ENCODE measurements around the gene STK32C. TPM values are rescaled to one million over a fixed set of nuclear protein-coding genes. Genes with fewer than 3 reads are reported as not detected.

STK32C gene
- total RNA-seq, 2 donors from 2014 or later, result 8.4 to 9.9 TPM

- Mint-ChIP-seq H3K36me3 (ENCODE audit: low read depth) (no peaks in the 10 kb centered on the region), H3K27me3 (ENCODE audit: insufficient read depth) (peaks cover 40% of the 10 kb centered on the region), H3K27ac (no peak overlapping the region), H3K4me1 (no peaks in the 10 kb centered on the region), H3K9me3 (no peaks in the 10 kb centered on the region), H3K4me3 (no peak overlapping the region)
- no peak overlapping the region for H3K27ac ChIP-seq (ENCODE audit: low read depth, low read length)
- H3K27me3 ChIP-seq (ENCODE audit: control insufficient read depth, insufficient read depth, low read length, poor library complexity, severe bottlenecking), result peaks cover 75% of the 10 kb centered on the region
- no peaks in the 10 kb centered on the region for H3K4me1 ChIP-seq (ENCODE audit: control insufficient read depth, insufficient read depth, low read length)
- no peaks in the 10 kb centered on the region for H3K36me3 ChIP-seq (ENCODE audit: control insufficient read depth, insufficient read depth, low read length)
- no peak for DNase-seq
- 90 to 94% methylated on average over 11 to 16 of the region's 16 CpGs for WGBS, 2 experiments (ENCODE audit: insufficient coverage in 1 of 2, insufficient read length in 1 of 2)
- H3K4me3 ChIP-seq (ENCODE audit: low read length), result no peak overlapping the region
- no peaks in the 10 kb centered on the region for H3K9me3 ChIP-seq (ENCODE audit: control insufficient read depth, low read length)
- H3K9ac ChIP-seq (ENCODE audit: extremely low read depth, low read length, poor library complexity, severe bottlenecking), result no peak overlapping the region
- TF ChIP-seq CTCF (conservative IDR thresholded peaks at IDR 0.05), result no peak
Observed at GRCh38 chr10:132179551-132180392, 128.0 kb downstream of the STK32C start.

- Histone ChIP-seq H3K27ac (ENCODE audit: low read depth, low read length) (no peak overlapping the region), H3K36me3 (ENCODE audit: control insufficient read depth, insufficient read depth, low read length) (no peaks in the 10 kb centered on the region), H3K9me3 (ENCODE audit: control insufficient read depth, low read length) (no peaks in the 10 kb centered on the region), H3K27me3 (ENCODE audit: control insufficient read depth, insufficient read depth, low read length, poor library complexity, severe bottlenecking) (peaks cover 68% of the 10 kb centered on the region), H3K4me1 (ENCODE audit: control insufficient read depth, insufficient read depth, low read length) (no peaks in the 10 kb centered on the region), H3K9ac (ENCODE audit: extremely low read depth, low read length, poor library complexity, severe bottlenecking) (no peak overlapping the region), H3K4me3 (ENCODE audit: low read length) (no peak overlapping the region)
- TF ChIP-seq CTCF (conservative IDR thresholded peaks at IDR 0.05), result no peak
- no peak for DNase-seq
- Mint-ChIP-seq H3K9me3 (peaks cover 2% of the 10 kb centered on the region), H3K36me3 (ENCODE audit: low read depth) (no peaks in the 10 kb centered on the region), H3K4me3 (no peak overlapping the region), H3K27ac (no peak overlapping the region), H3K27me3 (ENCODE audit: insufficient read depth) (peaks cover 32% of the 10 kb centered on the region), H3K4me1 (no peaks in the 10 kb centered on the region)
- 81 to 85% methylated on average over 19 to 23 of the region's 23 CpGs for WGBS, 2 experiments (ENCODE audit: insufficient coverage in 1 of 2, insufficient read length in 1 of 2)
Observed at GRCh38 chr10:132178672-132179545, 128.8 kb downstream of the STK32C start.

GRCh38 chr10:132178046-132178445 is 129.7 kb downstream of the STK32C start:
- Histone ChIP-seq H3K4me3 (ENCODE audit: low read length) (no peak overlapping the region), H3K27ac (ENCODE audit: low read depth, low read length) (no peak overlapping the region), H3K9me3 (ENCODE audit: control insufficient read depth, low read length) (no peaks in the 10 kb centered on the region), H3K4me1 (ENCODE audit: control insufficient read depth, insufficient read depth, low read length) (no peaks in the 10 kb centered on the region), H3K9ac (ENCODE audit: extremely low read depth, low read length, poor library complexity, severe bottlenecking) (no peak overlapping the region), H3K27me3 (ENCODE audit: control insufficient read depth, insufficient read depth, low read length, poor library complexity, severe bottlenecking) (peaks cover 59% of the 10 kb centered on the region), H3K36me3 (ENCODE audit: control insufficient read depth, insufficient read depth, low read length) (no peaks in the 10 kb centered on the region)
- WGBS, 2 experiments (ENCODE audit: insufficient coverage in 1 of 2, insufficient read length in 1 of 2), result 80% methylated on average over 5 to 6 of the region's 6 CpGs
- Mint-ChIP-seq H3K4me3 (no peak overlapping the region), H3K9me3 (peaks cover 6% of the 10 kb centered on the region), H3K27me3 (ENCODE audit: insufficient read depth) (peaks cover 26% of the 10 kb centered on the region), H3K36me3 (ENCODE audit: low read depth) (no peaks in the 10 kb centered on the region), H3K27ac (no peak overlapping the region), H3K4me1 (no peaks in the 10 kb centered on the region)
- TF ChIP-seq CTCF (conservative IDR thresholded peaks at IDR 0.05), result no peak
- DNase-seq, result no peak

Data from endodermal cell (in vitro differentiated cells).